Neuron (in vitro differentiated cells): ENCODE measurements around the gene CLEC20A.

Experiments
- H2AFZ ChIP-seq: one replicate; pipeline ENCODE4 v1.6.1; 2013; ENCODE audit warnings: low read depth, mild to moderate bottlenecking, inconsistent platforms, low read length, moderate library complexity
- H3K27me3 ChIP-seq: one replicate; pipeline ENCODE4 v1.6.1; 2013; ENCODE audit warnings: low read length; ENCODE audit not compliant: insufficient read depth
- H3K36me3 ChIP-seq: one replicate; pipeline ENCODE4 v1.6.1; 2013; ENCODE audit warnings: low read length; ENCODE audit not compliant: insufficient read depth
- H3K4me1 ChIP-seq: one replicate; pipeline ENCODE4 v1.6.1; 2013; ENCODE audit warnings: low read length; ENCODE audit not compliant: insufficient read depth
- H3K4me3 ChIP-seq: 2 replicates; pipeline ENCODE4 v1.5.1; 2013; ENCODE audit warnings: mild to moderate bottlenecking, low read length, moderate library complexity
- H3K9me3 ChIP-seq: one replicate; pipeline ENCODE4 v1.6.1; 2013; ENCODE audit warnings: low read length

The CLEC20A gene

GRCh38 chr1:178436899-178437298 lies 59.9 kb downstream of the CLEC20A start:
- H3K4me1 ChIP-seq: peaks cover 25% of the 10 kb centered on the region
- peaks cover 14% of the 10 kb centered on the region for H3K36me3 ChIP-seq
- no peak overlapping the region for H3K4me3 ChIP-seq
- H3K27me3 ChIP-seq: no peaks in the 10 kb centered on the region
- peaks cover 4% of the 10 kb centered on the region for H3K9me3 ChIP-seq
- H2AFZ ChIP-seq: no peak overlapping the region

- H2AFZ ChIP-seq: no peak overlapping the region
- H3K27me3 ChIP-seq: no peaks in the 10 kb centered on the region
- H3K4me1 ChIP-seq: peaks cover 25% of the 10 kb centered on the region
- H3K36me3 ChIP-seq: peaks cover 2% of the 10 kb centered on the region
- H3K9me3 ChIP-seq: no peaks in the 10 kb centered on the region
- H3K4me3 ChIP-seq: no peak overlapping the region
Measured at GRCh38 chr1:178434899-178435435, 61.8 kb downstream of the CLEC20A start.

GRCh38 chr1:178434360-178434759 lies 62.4 kb downstream of the CLEC20A start:
- Histone ChIP-seq H2AFZ (no peak overlapping the region), H3K27me3 (no peaks in the 10 kb centered on the region), H3K4me3 (no peak overlapping the region), H3K4me1 (peaks cover 24% of the 10 kb centered on the region), H3K9me3 (no peaks in the 10 kb centered on the region), H3K36me3 (no peaks in the 10 kb centered on the region)
